ENCODE data around the gene KNG1.

DNA sequence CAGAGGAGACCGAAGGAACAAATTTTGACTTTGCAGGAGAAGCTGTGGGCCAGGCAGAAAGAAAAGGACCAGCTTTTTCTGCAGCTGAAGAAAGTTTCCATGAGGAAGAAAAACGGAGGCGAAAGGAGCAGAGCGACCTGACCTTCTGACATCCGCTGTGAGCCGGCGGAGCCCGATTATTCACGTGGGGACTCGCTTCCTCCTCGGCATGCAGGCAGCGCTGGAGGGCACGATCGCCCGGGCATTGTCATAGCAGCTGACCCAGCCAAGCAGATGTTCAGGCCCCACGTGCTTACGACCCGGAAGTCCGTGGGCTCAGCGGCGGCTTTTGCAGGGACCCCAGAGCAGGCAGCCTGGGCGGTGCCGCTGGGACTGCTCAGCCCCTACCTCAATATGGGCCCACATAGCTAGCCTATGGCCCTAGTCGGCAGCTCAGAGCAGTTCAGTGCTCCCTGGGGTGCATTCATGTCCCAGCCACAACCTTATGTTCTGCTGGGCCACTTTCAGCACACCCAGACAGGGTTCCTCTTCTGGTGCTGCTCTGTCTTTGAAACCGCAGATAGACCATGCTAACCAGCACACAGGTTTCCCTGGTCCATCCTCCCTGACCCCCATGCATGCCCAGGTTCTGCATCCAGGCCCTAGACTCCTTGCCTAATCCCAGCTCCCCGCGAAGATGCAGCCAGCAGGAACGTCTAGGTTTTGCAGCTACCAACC lies 55.7 kb downstream of the KNG1 start:
- TF ChIP-seq, protein P1, sequence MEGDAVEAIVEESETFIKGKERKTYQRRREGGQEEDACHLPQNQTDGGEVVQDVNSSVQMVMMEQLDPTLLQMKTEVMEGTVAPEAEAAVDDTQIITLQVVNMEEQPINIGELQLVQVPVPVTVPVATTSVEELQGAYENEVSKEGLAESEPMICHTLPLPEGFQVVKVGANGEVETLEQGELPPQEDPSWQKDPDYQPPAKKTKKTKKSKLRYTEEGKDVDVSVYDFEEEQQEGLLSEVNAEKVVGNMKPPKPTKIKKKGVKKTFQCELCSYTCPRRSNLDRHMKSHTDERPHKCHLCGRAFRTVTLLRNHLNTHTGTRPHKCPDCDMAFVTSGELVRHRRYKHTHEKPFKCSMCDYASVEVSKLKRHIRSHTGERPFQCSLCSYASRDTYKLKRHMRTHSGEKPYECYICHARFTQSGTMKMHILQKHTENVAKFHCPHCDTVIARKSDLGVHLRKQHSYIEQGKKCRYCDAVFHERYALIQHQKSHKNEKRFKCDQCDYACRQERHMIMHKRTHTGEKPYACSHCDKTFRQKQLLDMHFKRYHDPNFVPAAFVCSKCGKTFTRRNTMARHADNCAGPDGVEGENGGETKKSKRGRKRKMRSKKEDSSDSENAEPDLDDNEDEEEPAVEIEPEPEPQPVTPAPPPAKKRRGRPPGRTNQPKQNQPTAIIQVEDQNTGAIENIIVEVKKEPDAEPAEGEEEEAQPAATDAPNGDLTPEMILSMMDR (IDR thresholded peaks at IDR 0.05) = no peak
- peak in 1 of 4 donors; percentile 38 for TF ChIP-seq POLR2A (IDR thresholded peaks at IDR 0.05)
